HG03135 (cell line): Measurements from ENCODE around the gene YTHDF1.

Source experiments
- ATAC-seq: cut with Tn5 transposase; IDR thresholded peaks from one replicate; pipeline ENCODE4 v1.9.1; 2021; ENCODE audit warnings: mild to moderate bottlenecking, moderate library complexity; ENCODE audit not compliant: unreplicated experiment

Gene YTHDF1

GRCh38 chr20:63212393-63212730 is 3.6 kb downstream of the YTHDF1 start:
- no peak for ATAC-seq

- ATAC-seq, result no peak
Observed at GRCh38 chr20:63210011-63210605, 5.8 kb downstream of the YTHDF1 start.

- no peak for ATAC-seq
Observed at GRCh38 chr20:63208346-63208909, 7.5 kb downstream of the YTHDF1 start.

- ATAC-seq, result no peak
Observed at GRCh38 chr20:63206878-63207277, 9.1 kb downstream of the YTHDF1 start.

- no peak for ATAC-seq
Observed at GRCh38 chr20:63205896-63206295, 10.0 kb downstream of the YTHDF1 start.

- ATAC-seq, result no peak
Observed at GRCh38 chr20:63204362-63204761, 11.6 kb downstream of the YTHDF1 start.

DNA sequence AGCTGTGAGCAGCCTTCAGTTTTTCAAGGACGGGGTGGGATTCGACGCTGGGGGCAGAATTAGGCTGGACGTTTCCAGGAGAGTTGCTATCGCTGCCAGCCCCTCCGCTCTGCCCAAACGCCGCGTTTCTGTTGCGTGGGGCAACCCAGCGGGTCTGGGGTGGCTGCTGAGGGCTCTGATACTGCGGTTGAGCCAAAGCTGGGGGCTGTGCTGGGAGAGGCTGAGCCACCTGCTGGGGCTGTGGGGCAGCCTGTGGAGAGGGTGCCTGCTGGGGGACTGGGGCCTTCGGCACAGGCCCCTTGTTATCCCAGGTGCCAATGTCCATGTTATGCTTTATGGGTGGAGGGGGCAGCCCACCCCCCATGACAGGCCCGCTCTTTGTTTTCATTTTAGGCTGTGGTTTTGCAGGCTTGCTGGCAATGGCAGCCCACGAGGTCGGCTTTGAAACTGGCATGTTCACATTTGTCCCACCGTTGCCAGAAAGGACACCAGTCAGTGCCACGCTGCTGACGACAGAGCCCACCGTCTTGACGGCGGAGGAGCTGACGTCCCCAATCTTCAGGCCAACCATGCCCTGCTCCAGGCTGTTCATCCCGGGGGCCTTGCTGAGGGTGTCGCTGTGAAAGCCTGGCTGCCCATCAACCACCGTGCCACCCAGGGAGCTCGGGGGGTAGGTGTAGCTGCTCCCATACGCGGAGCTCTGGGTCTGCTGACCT is 13.0 kb downstream of the YTHDF1 start:
- ATAC-seq, result no peak

- ATAC-seq, result no peak
Observed at GRCh38 chr20:63202021-63202420, 13.9 kb downstream of the YTHDF1 start.

DNA sequence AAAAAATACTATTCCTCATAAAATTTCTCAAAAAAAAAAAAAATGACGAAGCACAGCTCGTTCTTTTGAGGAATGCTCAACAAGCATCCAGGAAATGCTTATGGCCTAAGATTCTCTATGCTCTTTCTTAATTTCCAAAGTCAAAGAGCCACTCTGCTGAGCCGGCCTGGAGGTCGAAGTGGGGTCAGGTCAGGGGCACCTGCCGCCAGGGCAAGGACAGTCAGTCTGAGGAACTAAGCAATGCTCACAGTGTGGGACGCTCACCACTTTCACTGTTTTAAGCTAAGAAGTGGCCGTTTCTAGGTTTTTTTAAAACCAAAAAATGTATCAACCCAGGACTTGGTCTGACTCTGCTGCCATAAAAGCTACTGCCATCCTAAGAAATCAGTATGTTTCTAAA is 17.3 kb downstream of the YTHDF1 start:
- ATAC-seq, result no peak

DNA sequence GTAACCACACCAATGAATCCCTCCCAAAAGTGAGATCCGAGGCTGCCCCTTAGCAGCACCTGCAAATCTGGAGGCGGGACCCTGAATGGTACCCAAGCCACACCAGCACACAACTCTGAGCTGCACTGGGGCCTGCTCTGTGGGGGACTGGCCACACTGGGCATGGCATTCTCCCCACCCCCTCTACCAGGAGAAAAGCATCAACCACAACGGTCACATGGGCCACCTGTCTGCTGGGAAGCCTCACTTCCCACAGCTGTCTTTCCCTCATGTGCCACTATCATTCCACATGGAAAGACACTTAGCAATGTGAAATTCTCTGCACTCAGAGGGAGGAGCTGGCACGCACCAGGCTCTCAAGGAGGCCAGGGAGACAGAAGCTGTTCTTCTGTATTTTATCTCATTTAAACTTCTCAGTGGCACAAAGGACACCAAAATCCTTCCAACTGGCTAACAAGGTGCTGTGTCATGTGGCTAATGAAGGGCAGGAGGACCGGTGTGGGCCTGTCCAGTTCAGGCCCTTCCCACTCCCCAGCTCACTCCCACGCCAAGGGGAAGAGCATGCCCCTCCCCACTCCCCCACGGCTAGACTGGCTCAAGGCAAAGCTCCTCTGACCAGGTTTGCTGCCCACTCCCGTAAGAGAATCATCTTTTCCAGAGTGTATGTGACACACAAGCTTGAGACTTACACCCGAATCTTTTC is 19.0 kb downstream of the YTHDF1 start:
- no peak for ATAC-seq

DNA sequence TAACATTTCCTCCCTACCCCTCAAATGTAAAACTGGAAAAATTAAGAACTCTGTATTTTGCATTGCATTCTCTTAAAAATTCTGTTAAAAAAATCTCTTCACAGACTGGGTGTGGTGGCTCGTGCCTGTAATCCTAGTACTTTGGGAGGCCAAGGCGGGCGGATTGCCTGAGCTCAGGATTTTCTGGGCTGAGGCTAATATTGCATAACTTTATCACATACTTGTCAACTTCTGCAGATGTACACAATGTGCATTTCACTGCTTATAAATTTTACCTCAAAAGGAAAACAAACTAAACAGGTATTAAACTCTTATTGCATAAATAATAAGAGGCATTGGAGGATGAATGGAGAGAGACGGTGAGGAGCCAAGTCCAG is 21.1 kb downstream of the YTHDF1 start:
- ATAC-seq, result no peak

- no peak for ATAC-seq
Observed at GRCh38 chr20:63194007-63194796, 21.7 kb downstream of the YTHDF1 start.

- no peak for ATAC-seq
Observed at GRCh38 chr20:63192721-63193120, 23.2 kb downstream of the YTHDF1 start.

- ATAC-seq, result no peak
Observed at GRCh38 chr20:63191400-63191799, 24.5 kb downstream of the YTHDF1 start.

DNA sequence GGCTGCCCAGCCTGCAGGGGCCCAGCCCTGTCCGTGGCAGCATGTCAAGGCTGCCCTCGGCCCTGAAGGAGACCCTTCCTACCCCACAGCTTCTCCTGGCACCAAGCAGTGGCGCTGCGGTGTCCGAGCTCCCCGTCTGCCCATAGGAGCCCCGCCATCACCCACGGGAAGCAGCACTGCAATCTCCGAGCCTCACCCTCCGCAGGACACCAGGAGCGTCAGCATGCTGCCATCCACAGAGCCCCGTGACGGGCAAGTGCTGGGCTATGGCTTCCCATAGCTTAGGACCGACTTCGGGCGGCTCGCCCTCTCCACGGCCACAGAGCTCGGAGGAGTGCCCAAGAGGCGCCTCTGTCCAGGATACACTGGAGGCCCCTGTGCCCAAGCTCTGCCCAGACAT is 25.1 kb downstream of the YTHDF1 start:
- no peak for ATAC-seq

- ATAC-seq, result no peak
Observed at GRCh38 chr20:63189846-63190559, 25.9 kb downstream of the YTHDF1 start.

DNA sequence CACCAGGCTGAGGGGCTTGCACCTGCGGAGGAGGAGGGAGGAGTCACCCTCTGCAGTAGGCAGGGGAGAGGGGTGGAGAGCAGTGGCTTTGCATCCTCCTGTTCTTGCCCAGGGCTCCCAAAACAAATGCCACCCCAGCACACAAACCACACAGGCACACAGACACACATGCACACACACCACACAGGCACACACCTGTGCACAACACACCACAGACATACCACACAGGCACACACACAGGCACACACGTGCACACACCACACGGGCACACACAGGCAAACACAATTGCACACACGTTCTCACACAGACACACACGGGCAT is 26.6 kb downstream of the YTHDF1 start:
- ATAC-seq, result no peak

DNA sequence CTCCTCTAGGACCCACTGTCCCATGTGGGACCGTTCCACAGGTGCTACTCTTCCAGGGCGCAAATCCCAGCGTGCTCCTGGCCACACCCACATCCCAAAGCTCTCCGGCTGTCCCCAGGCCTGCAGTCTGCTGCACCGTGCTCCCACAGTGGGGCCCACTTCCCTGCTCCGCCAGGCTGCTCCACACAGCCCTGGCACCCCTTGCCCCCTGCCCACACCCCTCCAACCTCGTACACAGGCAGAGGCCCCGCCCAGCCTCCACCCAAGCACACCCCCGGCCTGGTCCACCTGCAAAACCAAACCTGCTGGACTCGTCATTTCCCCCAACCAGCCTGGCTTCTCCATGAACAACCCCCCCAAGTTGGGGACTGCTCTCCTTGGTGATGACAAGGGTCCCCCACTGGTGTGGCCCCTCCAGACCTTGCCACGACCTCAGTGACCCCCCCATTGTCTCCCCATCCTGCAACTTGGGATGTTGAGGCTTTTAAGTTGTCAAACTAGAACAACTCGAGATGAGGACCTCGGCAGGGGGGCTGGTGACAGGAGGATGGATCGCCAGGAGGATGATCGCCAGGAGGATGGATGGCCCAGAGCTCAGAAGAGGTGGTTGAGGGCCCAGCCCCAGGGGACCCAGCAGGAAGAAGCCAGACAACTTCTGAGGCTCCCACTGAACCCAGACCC is 27.1 kb downstream of the YTHDF1 start:
- ATAC-seq, result no peak

- ATAC-seq, result no peak
Observed at GRCh38 chr20:63188159-63188442, 27.8 kb downstream of the YTHDF1 start.

DNA sequence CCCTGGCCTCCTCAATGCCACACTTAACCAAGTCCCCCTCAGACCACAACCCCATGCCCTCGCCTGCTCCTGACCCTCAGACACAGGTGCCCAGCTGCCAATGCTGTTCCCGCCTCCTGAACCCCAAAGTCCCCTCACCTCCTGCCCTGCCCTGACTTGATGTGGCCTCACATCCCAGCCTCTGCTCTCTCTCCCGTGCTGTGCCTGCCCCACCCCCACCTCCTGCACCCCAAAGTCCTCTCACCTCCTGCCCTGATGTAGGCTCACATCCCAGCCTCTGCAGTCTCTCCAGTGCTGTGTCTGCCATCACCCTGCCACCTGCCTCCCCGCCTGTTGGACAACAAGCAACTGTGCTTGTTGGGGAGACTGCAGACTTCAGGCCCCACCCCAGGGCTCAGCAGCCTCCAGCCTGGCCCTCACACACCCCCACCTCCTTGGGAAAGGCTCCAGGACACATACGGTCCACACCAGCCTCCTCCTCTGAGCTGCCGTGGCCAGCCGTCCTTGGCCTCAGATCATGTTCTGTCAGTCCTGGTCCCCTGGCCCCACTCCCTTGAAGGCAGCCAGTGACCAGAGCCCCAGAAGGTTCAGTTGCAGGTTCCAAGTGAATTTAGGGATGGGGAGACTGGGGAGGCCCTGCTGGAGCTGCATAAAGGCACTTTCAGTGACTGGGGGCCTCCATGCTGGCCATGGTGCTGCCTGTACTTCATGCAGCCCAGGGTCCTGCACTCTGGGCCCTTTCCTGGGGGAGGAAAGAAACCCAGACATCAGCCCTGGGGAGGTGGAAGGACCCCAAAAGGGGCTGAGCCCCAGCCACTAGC is 28.4 kb downstream of the YTHDF1 start:
- ATAC-seq, result no peak
